ENCODE results near the gene DERL2. TPM values are rescaled to one million over a fixed set of nuclear protein-coding genes. Genes with fewer than 3 reads are reported as not detected.

Gene DERL2
- total and polyA plus RNA-seq, 7 donors, result 23.1 to 104 (median 40.9) TPM

DNA sequence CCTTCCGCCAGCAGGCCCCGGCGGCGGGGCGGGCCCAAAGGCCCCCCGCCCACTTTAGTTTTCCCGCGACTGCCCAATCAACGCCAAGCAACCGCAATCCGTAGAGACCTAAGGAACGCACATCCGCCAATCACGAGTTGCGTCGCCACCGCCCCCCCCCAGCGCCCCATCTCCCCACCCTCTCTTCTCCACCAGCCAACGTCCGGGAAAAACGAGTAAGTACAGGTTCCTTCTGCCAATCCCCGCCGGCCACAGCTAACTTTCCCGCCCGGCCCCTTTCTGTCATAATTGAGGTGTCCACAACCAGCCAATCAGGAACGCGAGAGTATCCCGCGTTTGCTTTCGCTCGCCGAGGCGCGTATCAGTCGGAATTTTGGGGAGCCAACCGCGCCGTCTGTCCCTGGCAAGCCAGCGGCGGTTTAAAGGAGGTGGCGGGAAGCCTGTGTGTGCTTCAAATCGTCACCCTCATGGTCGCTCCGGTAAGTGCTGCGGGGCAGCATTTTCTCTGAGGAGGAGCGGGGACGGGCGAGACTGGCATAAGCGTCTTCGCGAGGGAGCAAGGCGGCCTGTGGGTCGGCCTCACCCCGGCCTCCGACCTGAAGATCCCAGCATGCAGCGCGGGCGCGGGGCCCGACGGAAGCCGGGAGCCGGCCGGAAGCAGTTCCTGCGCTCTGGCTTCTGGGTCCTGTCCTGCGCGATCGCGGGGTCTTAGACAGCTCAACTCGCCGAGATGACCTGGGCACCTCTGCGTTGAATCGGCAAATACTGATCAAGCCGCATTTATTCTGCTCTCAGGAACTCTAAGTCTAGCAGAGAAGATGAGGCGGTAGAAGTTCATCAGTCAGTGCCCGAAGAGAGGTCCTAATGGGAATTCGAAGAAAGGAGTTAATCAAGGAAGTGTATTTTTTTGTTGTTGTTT lies 487 bp upstream of the DERL2 start, which contains the start of gene MIS12:
MIS12 (plus strand) TSS at position 361 of the 919 bp plus-strand sequence. CDS start 2,297 bp downstream, outside the sequence.
- WGBS, 3 donors, result 0 to 1% (median 0%) methylated on average over 75 to 77 of the region's 77 CpGs
- Histone ChIP-seq H3K4me3 (peak within 1 kb of the TSS; percentile 85), H3K27ac (peak within 1 kb of the TSS; percentile 98), H3K4me1 (peaks cover 18% of the 10 kb centered on the region), H3K27me3 (ENCODE audit: insufficient read depth in 3 of 3, low read length in 2 of 3) (no peaks in the 10 kb centered on the region), H3K9me3 (no peaks in the 10 kb centered on the region), H3K36me3 (ENCODE audit: insufficient read depth in 1 of 2, low read depth in 1 of 2) (peaks cover 12 to 71% of the 10 kb centered on the region in 2 donors)
- TF ChIP-seq, protein P1, sequence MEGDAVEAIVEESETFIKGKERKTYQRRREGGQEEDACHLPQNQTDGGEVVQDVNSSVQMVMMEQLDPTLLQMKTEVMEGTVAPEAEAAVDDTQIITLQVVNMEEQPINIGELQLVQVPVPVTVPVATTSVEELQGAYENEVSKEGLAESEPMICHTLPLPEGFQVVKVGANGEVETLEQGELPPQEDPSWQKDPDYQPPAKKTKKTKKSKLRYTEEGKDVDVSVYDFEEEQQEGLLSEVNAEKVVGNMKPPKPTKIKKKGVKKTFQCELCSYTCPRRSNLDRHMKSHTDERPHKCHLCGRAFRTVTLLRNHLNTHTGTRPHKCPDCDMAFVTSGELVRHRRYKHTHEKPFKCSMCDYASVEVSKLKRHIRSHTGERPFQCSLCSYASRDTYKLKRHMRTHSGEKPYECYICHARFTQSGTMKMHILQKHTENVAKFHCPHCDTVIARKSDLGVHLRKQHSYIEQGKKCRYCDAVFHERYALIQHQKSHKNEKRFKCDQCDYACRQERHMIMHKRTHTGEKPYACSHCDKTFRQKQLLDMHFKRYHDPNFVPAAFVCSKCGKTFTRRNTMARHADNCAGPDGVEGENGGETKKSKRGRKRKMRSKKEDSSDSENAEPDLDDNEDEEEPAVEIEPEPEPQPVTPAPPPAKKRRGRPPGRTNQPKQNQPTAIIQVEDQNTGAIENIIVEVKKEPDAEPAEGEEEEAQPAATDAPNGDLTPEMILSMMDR (IDR thresholded peaks at IDR 0.05), result no peak
- peak; percentile 98 to 99 for DNase-seq
- intact Hi-C loops (cut with DNase I), result loop anchor here (2.0 to 5.0 kb wide), 3 partner anchors 18 to 40 kb away; partner anchors contain the start of gene DHX33 (in 1 of the 2)
- ATAC-seq, result peak; percentile 94 to 97 (median 94)

DNA sequence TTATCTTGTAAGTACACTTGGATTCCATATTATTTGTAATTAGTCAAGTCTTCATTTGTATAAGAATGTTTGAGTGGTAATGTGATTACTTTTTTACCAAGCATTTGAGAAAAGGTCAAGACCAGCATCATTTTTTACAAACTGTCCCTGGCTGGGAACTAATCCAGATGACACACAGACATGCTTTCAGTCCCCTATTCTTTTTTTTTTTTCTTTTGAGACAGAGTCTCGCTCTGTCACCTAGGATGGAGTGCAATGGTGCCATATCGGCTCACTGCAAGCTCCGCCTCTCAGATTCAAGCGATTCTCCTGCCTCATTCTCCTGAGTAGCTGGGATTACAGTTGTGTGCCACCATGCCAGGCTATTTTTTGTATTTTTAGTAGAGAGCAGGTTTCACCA lies 4.5 kb downstream of the DERL2 start:
- TF ChIP-seq, protein P1 (IDR thresholded peaks at IDR 0.05), result no peak
- intact Hi-C loops (cut with DNase I), result no loop called here
- H3K4me1 ChIP-seq, result no peaks in the 10 kb centered on the region
- H3K36me3 ChIP-seq (ENCODE audit: insufficient read depth in 1 of 2, low read depth in 1 of 2), result peaks cover 14 to 84% of the 10 kb centered on the region in 2 donors
- ATAC-seq (no peak), DNase-seq (no peak)
- no peaks in the 10 kb centered on the region for H3K9me3 ChIP-seq
- WGBS, 3 donors, result 79 to 98% (median 94%) methylated on average over 4 of the region's 4 CpGs
- no peak overlapping the region for H3K4me3 ChIP-seq
- H3K27me3 ChIP-seq (ENCODE audit: insufficient read depth in 3 of 3, low read length in 2 of 3), result no peaks in the 10 kb centered on the region
- H3K27ac ChIP-seq, result no peak overlapping the region

DNA sequence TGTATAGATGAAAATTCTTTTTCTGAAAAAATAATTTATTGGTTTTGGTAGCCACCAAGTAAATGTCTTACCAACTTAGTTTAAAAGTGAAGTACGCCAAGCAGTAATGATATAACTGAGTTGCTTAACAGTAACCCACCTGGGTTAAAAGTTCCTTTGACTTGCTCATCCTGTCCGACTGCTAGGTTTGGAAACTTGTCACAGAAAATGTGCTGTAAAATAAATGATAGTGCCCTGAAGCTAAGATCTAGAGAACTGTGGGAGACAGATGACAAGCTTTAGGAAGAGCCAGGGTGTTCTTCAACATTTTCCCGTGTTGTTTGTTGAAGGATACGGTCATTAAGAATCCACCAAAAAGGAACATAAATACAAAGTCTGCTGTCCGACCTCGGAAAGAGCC lies 5.0 kb downstream of the DERL2 start:
- ATAC-seq, result no peak
- Histone ChIP-seq H3K27me3 (ENCODE audit: insufficient read depth in 3 of 3, low read length in 2 of 3) (no peaks in the 10 kb centered on the region), H3K4me3 (no peak overlapping the region), H3K27ac (no peak overlapping the region), H3K36me3 (ENCODE audit: insufficient read depth in 1 of 2, low read depth in 1 of 2) (peaks cover 14 to 89% of the 10 kb centered on the region in 2 donors), H3K4me1 (no peaks in the 10 kb centered on the region), H3K9me3 (no peaks in the 10 kb centered on the region)
- intact Hi-C loops (cut with DNase I), result no loop called here
- WGBS, 3 donors, result 78 to 87% (median 79%) methylated on average over 6 of the region's 6 CpGs
- DNase-seq, result no peak
- TF ChIP-seq, protein P1 (IDR thresholded peaks at IDR 0.05), result no peak

DNA sequence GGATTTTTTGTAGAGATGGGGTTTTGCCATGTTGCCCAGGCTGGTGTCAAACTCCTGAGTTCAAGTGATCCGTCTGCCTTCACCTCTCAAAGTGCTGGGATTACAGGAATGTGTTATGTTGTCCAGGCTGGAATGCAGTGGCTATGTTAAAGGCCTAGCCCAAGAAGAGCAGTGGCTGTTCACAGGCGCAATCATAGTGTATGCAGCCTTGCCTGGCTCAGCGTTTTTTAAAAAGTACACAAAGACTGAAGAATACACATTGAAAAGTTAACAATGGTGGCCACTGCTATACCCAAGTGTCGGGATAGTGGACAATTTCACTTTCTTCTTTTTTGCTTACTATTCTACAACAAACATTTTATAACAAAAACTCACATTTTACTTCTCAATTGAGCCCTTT lies 7.0 kb downstream of the DERL2 start:
- DNase-seq (no peak), ATAC-seq (no peak)
- Histone ChIP-seq H3K36me3 (ENCODE audit: insufficient read depth in 1 of 2, low read depth in 1 of 2) (peaks cover 16 to 100% of the 10 kb centered on the region in 2 donors), H3K9me3 (no peaks in the 10 kb centered on the region), H3K4me1 (no peaks in the 10 kb centered on the region), H3K27ac (no peak overlapping the region), H3K27me3 (ENCODE audit: insufficient read depth in 3 of 3, low read length in 2 of 3) (no peaks in the 10 kb centered on the region), H3K4me3 (no peak overlapping the region)
- intact Hi-C loops (cut with DNase I), result no loop called here
- 91 to 92% (median 91%) methylated on average over 4 of the region's 4 CpGs for WGBS, 3 donors
- TF ChIP-seq, protein P1 (IDR thresholded peaks at IDR 0.05), result no peak
